ENCODE measurements around the gene GSTO2. TPM values are rescaled to one million over a fixed set of nuclear protein-coding genes. Genes with fewer than 3 reads are reported as not detected.

The GSTO2 gene
- total RNA-seq, 4 donors from 2014 or later: 0.71 to 2.3 (median 1.4) TPM; not detected in 1

GRCh38 chr10:104308439-104308903, 39.5 kb downstream of the GSTO2 start:
- no peak for TF ChIP-seq POLR2A (IDR thresholded peaks at IDR 0.05)
- TF ChIP-seq CTCF (IDR thresholded peaks at IDR 0.05 in 4 of 5, conservative IDR thresholded peaks at IDR 0.05 in 1 of 5): no peak
- H3K36me3 ChIP-seq: peaks cover 0 to 8% of the 10 kb centered on the region in 2 donors
- peak overlapping the region; percentile 49 to 87 (median 86) for H3K27ac ChIP-seq
- no peak for DNase-seq
- peaks cover 52 to 70% of the 10 kb centered on the region in 2 donors for H3K4me1 ChIP-seq
- intact Hi-C loops (cut with DNase I; ENCODE audit: low total_unique reads) (no loop called here), in situ Hi-C loops (cut with MboI; ENCODE audit: low sequenced_read_pairs in 4 of 4) (no loop called here)
- H3K4me3 ChIP-seq: no peak overlapping the region
- H3K27me3 ChIP-seq: no peaks in the 10 kb centered on the region
- H3K9me3 ChIP-seq: no peaks in the 10 kb centered on the region
- no peak for ATAC-seq

- peaks cover 0 to 24% of the 10 kb centered on the region in 2 donors for H3K36me3 ChIP-seq
- H3K9me3 ChIP-seq: no peaks in the 10 kb centered on the region
- H3K4me1 ChIP-seq: peaks cover 34 to 52% of the 10 kb centered on the region in 2 donors
- H3K27ac ChIP-seq: peak overlapping the region; percentile 82 to 87 (median 86)
- DNase-seq: peak; percentile 87 to 91
- intact Hi-C loops (cut with DNase I; ENCODE audit: low total_unique reads) (loop anchor here (1.0 kb wide), 2 partner anchors 19 to 28 kb away; partner anchors contain the start of gene ITPRIP), in situ Hi-C loops (cut with MboI; ENCODE audit: low sequenced_read_pairs in 4 of 4) (no loop called here)
- peak in 1 of 2 donors; percentile 30 for TF ChIP-seq POLR2A (IDR thresholded peaks at IDR 0.05)
- no peak for TF ChIP-seq CTCF (IDR thresholded peaks at IDR 0.05 in 4 of 5, conservative IDR thresholded peaks at IDR 0.05 in 1 of 5)
- no peak overlapping the region for H3K4me3 ChIP-seq
- H3K27me3 ChIP-seq: no peaks in the 10 kb centered on the region
- ATAC-seq: peak; percentile 90 to 92
These were observed 41.3 kb downstream of the GSTO2 start for GRCh38 chr10:104309980-104310978.

- H3K27ac ChIP-seq: peak overlapping the region; percentile 82 to 87 (median 86)
- no peak for ATAC-seq
- H3K36me3 ChIP-seq: peaks cover 0 to 28% of the 10 kb centered on the region in 2 donors
- H3K4me3 ChIP-seq: no peak overlapping the region
- in situ Hi-C loops (cut with MboI; ENCODE audit: low sequenced_read_pairs in 4 of 4): no loop called here
- DNase-seq: no peak
- no peak for TF ChIP-seq POLR2A (IDR thresholded peaks at IDR 0.05)
- TF ChIP-seq CTCF (IDR thresholded peaks at IDR 0.05 in 4 of 5, conservative IDR thresholded peaks at IDR 0.05 in 1 of 5): no peak
- H3K27me3 ChIP-seq: no peaks in the 10 kb centered on the region
- H3K9me3 ChIP-seq: no peaks in the 10 kb centered on the region
- intact Hi-C loops (cut with DNase I; ENCODE audit: low total_unique reads): no loop called here
- H3K4me1 ChIP-seq: peaks cover 24 to 42% of the 10 kb centered on the region in 2 donors
These were observed 42.3 kb downstream of the GSTO2 start for GRCh38 chr10:104311184-104311720.

GRCh38 chr10:104314591-104315485, 45.9 kb downstream of the GSTO2 start:
- H3K9me3 ChIP-seq: no peaks in the 10 kb centered on the region
- intact Hi-C loops (cut with DNase I; ENCODE audit: low total_unique reads) (no loop called here), in situ Hi-C loops (cut with MboI; ENCODE audit: low sequenced_read_pairs in 4 of 4) (no loop called here)
- no peak for DNase-seq
- H3K4me3 ChIP-seq: no peak overlapping the region
- ATAC-seq: no peak
- no peak overlapping the region for H3K27ac ChIP-seq
- TF ChIP-seq POLR2A (IDR thresholded peaks at IDR 0.05) (no peak), CTCF (IDR thresholded peaks at IDR 0.05 in 4 of 5, conservative IDR thresholded peaks at IDR 0.05 in 1 of 5) (no peak)
- no peaks in the 10 kb centered on the region for H3K27me3 ChIP-seq
- H3K4me1 ChIP-seq: peaks cover 43 to 49% of the 10 kb centered on the region in 2 donors
- H3K36me3 ChIP-seq: peaks cover 0 to 28% of the 10 kb centered on the region in 2 donors

Data from gastrocnemius medialis (tissue), 4 donors.